Natural killer cell (primary cell): ENCODE measurements around the gene EGLN2. TPM values are rescaled to one million over a fixed set of nuclear protein-coding genes. Genes with fewer than 3 reads are reported as not detected.

Source experiments
- ATAC-seq, 3 donors: fragments of 150-1000 bp in 2 of 3; fragments of 200-7000 bp in 1 of 3; cut with Tn5 transposase; 1 replicate in 1 of 3; 2 replicates in 2 of 3; pipeline ENCODE4 v1.10.0; 2021; ENCODE audit warnings: mild to moderate bottlenecking in 2 of 3, moderate library complexity in 2 of 3
- DNase-seq, 2 donors: peaks; one replicate each; pipeline versions ENCODE4 v3.0.0 to v3.0.0-alpha.2; 2013 to 2021; ENCODE audit warnings: mixed read lengths in 1 of 2
- H3K27ac ChIP-seq: one replicate; pipeline ENCODE4 v1.5.1; 2013; ENCODE audit warnings: mild to moderate bottlenecking, low read length
- H3K27me3 ChIP-seq: one replicate; pipeline ENCODE4 v1.6.1; 2013; ENCODE audit warnings: low read length; ENCODE audit not compliant: control insufficient read depth, insufficient read depth
- H3K36me3 ChIP-seq: one replicate; pipeline ENCODE4 v1.6.1; 2013; ENCODE audit warnings: low read length; ENCODE audit not compliant: control insufficient read depth, insufficient read depth
- H3K4me1 ChIP-seq: one replicate; pipeline ENCODE4 v1.6.1; 2013; ENCODE audit warnings: low read length; ENCODE audit not compliant: control insufficient read depth, insufficient read depth
- H3K4me3 ChIP-seq: one replicate; pipeline ENCODE4 v1.5.1; 2013; ENCODE audit warnings: low read length
- H3K9me3 ChIP-seq: one replicate; pipeline ENCODE4 v1.6.1; 2013; ENCODE audit warnings: low read length; ENCODE audit not compliant: control insufficient read depth, insufficient read depth
- H3K27ac Mint-ChIP-seq, 2 donors: one replicate each; pipeline ENCODE4 v1.8.0; 2022; ENCODE audit warnings: mild to moderate bottlenecking in 2 of 2, mixed read lengths in 2 of 2, moderate library complexity in 1 of 2
- H3K27me3 Mint-ChIP-seq, 2 donors: one replicate each; pipeline ENCODE4 v1.8.0; 2022; ENCODE audit warnings: low read depth in 2 of 2, mixed read lengths in 2 of 2
- H3K36me3 Mint-ChIP-seq: one replicate; pipeline ENCODE4 v1.8.0; 2022; ENCODE audit warnings: mixed read lengths
- H3K4me1 Mint-ChIP-seq, 2 donors: one replicate each; pipeline ENCODE4 v1.8.0; 2022; ENCODE audit warnings: mixed read lengths in 2 of 2
- H3K4me3 Mint-ChIP-seq: one replicate; pipeline ENCODE4 v1.8.0; 2022; ENCODE audit warnings: mild to moderate bottlenecking, moderate library complexity, mixed read lengths
- H3K9me3 Mint-ChIP-seq, 2 donors: one replicate each; pipeline ENCODE4 v1.8.0; 2022; ENCODE audit warnings: mixed read lengths in 2 of 2
- CTCF ChIP-seq: fragments of 200-600 bp; IDR thresholded peaks from one replicate; pipeline ENCODE4 v1.8.0; 2022; ENCODE audit warnings: antibody characterized with exemption
- WGBS: methylation state at CpG from one replicate; pipeline ENCODE4 v1.1.7; 2013; ENCODE audit warnings: missing lambda C conversion rate; ENCODE audit not compliant: insufficient coverage; 5-methylcytosine and 5-hydroxymethylcytosine counted together
- intact Hi-C: fragments of 100-400 bp; cut with micrococcal nuclease; formaldehyde crosslinking; loops from one replicate; pipeline ENCODE4 v1.14.2; 2022
- total RNA-seq, 4 donors: library from RNA; stranded (reverse); fragments of 120-200 nt in 1 of 4; gene quantifications; one replicate each; pipeline versions ENCODE4 v1.2.3 to v1.2.4, GENCODE V29; 2013 to 2022

The EGLN2 gene
- total RNA-seq, 3 donors from 2014 or later (not counting 1 experiment from before 2014, with no cell fraction given) = 104 to 156 (median 151) TPM

- Mint-ChIP-seq H3K9me3 (no peaks in the 10 kb centered on the region), H3K4me3 (no peak overlapping the region), H3K4me1 (peaks cover 3 to 17% of the 10 kb centered on the region in 2 donors), H3K27me3 (no peaks in the 10 kb centered on the region), H3K36me3 (no peaks in the 10 kb centered on the region), H3K27ac (peak overlapping the region; percentile 51)
- peaks cover 34% of the 10 kb centered on the region for H3K36me3 ChIP-seq
- DNase-seq = no peak
- no peak for ATAC-seq
- no peak for TF ChIP-seq CTCF
- H3K4me3 ChIP-seq = no peak overlapping the region
- intact Hi-C loops = no loop called here
- no peaks in the 10 kb centered on the region for H3K9me3 ChIP-seq
- H3K4me1 ChIP-seq = no peaks in the 10 kb centered on the region
- WGBS = 96% methylated on average over 25 of the region's 25 CpGs
- no peaks in the 10 kb centered on the region for H3K27me3 ChIP-seq
- H3K27ac ChIP-seq = no peak overlapping the region
These were observed 12.6 kb upstream of the EGLN2 start for GRCh38 chr19:40786060-40787037.

- peak overlapping the region; percentile 66 for H3K27ac ChIP-seq
- H3K4me3 Mint-ChIP-seq = no peak overlapping the region
- no peak overlapping the region for H3K4me3 ChIP-seq
- TF ChIP-seq CTCF = no peak
- DNase-seq = no peak
- H3K4me1 ChIP-seq = peaks cover 22% of the 10 kb centered on the region
- intact Hi-C loops = no loop called here
- H3K9me3 Mint-ChIP-seq = no peaks in the 10 kb centered on the region
- no peaks in the 10 kb centered on the region for H3K27me3 Mint-ChIP-seq
- peaks cover 16% of the 10 kb centered on the region for H3K36me3 ChIP-seq
- no peaks in the 10 kb centered on the region for H3K36me3 Mint-ChIP-seq
- H3K4me1 Mint-ChIP-seq = peaks cover 22 to 30% of the 10 kb centered on the region in 2 donors
- 82% methylated on average over 7 of the region's 7 CpGs for WGBS
- no peaks in the 10 kb centered on the region for H3K27me3 ChIP-seq
- H3K27ac Mint-ChIP-seq = peak overlapping the region; percentile 82 to 84
- ATAC-seq = no peak
- no peaks in the 10 kb centered on the region for H3K9me3 ChIP-seq
These were observed 7.6 kb upstream of the EGLN2 start for GRCh38 chr19:40791349-40791748.

- intact Hi-C loops = no loop called here
- WGBS = 56% methylated on average over 3 of the region's 3 CpGs
- no peak for TF ChIP-seq CTCF
These were observed 7.0 kb upstream of the EGLN2 start for GRCh38 chr19:40791996-40792395.

More at GRCh38 chr19:40791996-40792395, 7.0 kb upstream of the EGLN2 start:
- Histone ChIP-seq H3K36me3 (peaks cover 9% of the 10 kb centered on the region), H3K27me3 (no peaks in the 10 kb centered on the region), H3K27ac (peak overlapping the region; percentile 66), H3K9me3 (no peaks in the 10 kb centered on the region), H3K4me1 (peaks cover 22% of the 10 kb centered on the region), H3K4me3 (no peak overlapping the region)
- Mint-ChIP-seq H3K9me3 (no peaks in the 10 kb centered on the region), H3K4me1 (peaks cover 22 to 30% of the 10 kb centered on the region in 2 donors), H3K27me3 (no peaks in the 10 kb centered on the region), H3K4me3 (peak overlapping the region; percentile 64), H3K36me3 (no peaks in the 10 kb centered on the region), H3K27ac (peak overlapping the region; percentile 82 to 84)
- peak in 1 of 3 donors; percentile 12 for ATAC-seq
- no peak for DNase-seq
